Mesothelial cell of epicardium (in vitro differentiated cells): ENCODE data around the gene MUC6. TPM values are rescaled to one million over a fixed set of nuclear protein-coding genes. Genes with fewer than 3 reads are reported as not detected.

Source experiments
- DNase-seq, 2 experiments: peaks; one replicate each; pipeline ENCODE4 v3.0.0; 2021; ENCODE audit warnings: low spot score in 2 of 2; ENCODE audit not compliant: unreplicated experiment in 2 of 2
- H3K27ac Mint-ChIP-seq: 2 replicates; pipeline ENCODE4 v1.8.0; 2021; ENCODE audit warnings: mixed read lengths
- H3K27me3 Mint-ChIP-seq: 2 replicates; pipeline ENCODE4 v1.8.0; 2021; ENCODE audit warnings: low read depth, mixed read lengths
- H3K36me3 Mint-ChIP-seq: 2 replicates; pipeline ENCODE4 v1.8.0; 2021; ENCODE audit warnings: mixed read lengths
- H3K4me1 Mint-ChIP-seq: 2 replicates; pipeline ENCODE4 v1.8.0; 2021; ENCODE audit warnings: mixed read lengths
- H3K4me3 Mint-ChIP-seq: 2 replicates; pipeline ENCODE4 v1.8.0; 2021; ENCODE audit warnings: mild to moderate bottlenecking, moderate library complexity, mixed read lengths
- H3K9me3 Mint-ChIP-seq: 2 replicates; pipeline ENCODE4 v1.8.0; 2021; ENCODE audit warnings: mixed read lengths
- total RNA-seq: library from RNA; stranded (reverse); gene quantifications from 3 replicates; pipeline ENCODE4 v1.2.1, GENCODE V29; 2021
- TF ChIP-seq, protein P1 (sequence below): fragments of 200-600 bp; sonication (generic); IDR thresholded peaks from one replicate; pipeline ENCODE4 v1.5.0; 2021; ENCODE audit warnings: antibody characterized with exemption; ENCODE audit not compliant: unreplicated experiment

Gene MUC6
- total RNA-seq, 1 donor from 2014 or later = not detected

DNA sequence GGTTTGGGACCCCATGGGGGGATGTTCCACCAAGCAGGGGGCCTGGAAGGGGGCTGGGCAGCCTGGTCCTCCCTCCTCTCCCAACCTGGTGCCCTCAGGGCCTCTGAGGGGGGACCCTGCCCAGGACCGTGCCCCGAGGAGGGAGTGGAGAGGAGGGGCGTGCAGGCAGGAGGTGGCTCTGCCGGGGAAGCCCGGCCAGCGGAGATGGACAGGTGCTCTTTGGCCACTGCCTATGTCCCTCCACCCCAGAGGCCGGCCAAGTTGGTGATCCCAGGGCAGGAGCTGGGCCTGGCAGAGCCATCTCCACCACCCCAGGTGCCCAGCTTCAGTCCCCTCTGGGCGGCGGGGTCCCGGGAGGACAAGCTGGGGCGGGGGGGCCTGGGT, 40.5 kb upstream of the MUC6 start:
- H3K9me3 Mint-ChIP-seq = no peaks in the 10 kb centered on the region
- H3K4me3 Mint-ChIP-seq = no peak overlapping the region
- H3K4me1 Mint-ChIP-seq = peaks cover 15% of the 10 kb centered on the region
- H3K36me3 Mint-ChIP-seq = no peaks in the 10 kb centered on the region
- no peak overlapping the region for H3K27ac Mint-ChIP-seq
- DNase-seq = peak in 1 of 2 experiments; percentile 17
- H3K27me3 Mint-ChIP-seq = no peaks in the 10 kb centered on the region
- TF ChIP-seq, protein P1, sequence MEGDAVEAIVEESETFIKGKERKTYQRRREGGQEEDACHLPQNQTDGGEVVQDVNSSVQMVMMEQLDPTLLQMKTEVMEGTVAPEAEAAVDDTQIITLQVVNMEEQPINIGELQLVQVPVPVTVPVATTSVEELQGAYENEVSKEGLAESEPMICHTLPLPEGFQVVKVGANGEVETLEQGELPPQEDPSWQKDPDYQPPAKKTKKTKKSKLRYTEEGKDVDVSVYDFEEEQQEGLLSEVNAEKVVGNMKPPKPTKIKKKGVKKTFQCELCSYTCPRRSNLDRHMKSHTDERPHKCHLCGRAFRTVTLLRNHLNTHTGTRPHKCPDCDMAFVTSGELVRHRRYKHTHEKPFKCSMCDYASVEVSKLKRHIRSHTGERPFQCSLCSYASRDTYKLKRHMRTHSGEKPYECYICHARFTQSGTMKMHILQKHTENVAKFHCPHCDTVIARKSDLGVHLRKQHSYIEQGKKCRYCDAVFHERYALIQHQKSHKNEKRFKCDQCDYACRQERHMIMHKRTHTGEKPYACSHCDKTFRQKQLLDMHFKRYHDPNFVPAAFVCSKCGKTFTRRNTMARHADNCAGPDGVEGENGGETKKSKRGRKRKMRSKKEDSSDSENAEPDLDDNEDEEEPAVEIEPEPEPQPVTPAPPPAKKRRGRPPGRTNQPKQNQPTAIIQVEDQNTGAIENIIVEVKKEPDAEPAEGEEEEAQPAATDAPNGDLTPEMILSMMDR = no peak

DNA sequence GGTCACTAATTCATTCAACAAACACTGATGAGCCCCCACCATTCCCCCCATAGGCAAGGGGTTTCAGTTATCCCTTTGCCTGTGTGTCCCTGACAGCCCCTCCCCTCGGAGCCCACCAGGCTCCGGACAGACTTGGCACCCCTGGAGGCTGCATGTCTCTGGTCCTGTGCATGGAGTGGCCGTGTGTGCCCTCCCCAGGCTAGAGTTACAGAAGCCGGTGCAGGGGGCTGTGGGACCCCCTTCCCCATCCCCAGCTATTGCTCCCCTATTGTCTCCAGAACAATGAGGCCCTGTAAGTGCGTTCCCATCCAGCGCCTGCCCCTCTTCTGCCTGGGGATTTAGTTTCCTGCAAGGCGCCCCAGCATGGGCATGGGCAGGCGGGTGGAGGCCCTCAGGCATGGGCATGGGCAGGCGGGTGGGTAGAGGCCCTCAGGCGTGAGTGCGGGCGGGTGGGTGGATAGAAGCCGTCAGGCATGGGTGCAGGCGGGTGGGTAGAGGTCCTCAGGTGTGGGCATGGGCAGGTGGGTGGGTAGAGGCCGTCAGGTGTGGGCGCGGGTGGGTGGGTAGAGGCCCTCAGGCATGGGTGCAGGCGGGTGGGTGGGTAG, 39.6 kb upstream of the MUC6 start:
- no peaks in the 10 kb centered on the region for H3K9me3 Mint-ChIP-seq
- no peak overlapping the region for H3K27ac Mint-ChIP-seq
- no peaks in the 10 kb centered on the region for H3K27me3 Mint-ChIP-seq
- peaks cover 16% of the 10 kb centered on the region for H3K4me1 Mint-ChIP-seq
- TF ChIP-seq, protein P1 = no peak
- no peaks in the 10 kb centered on the region for H3K36me3 Mint-ChIP-seq
- H3K4me3 Mint-ChIP-seq = no peak overlapping the region
- no peak for DNase-seq

DNA sequence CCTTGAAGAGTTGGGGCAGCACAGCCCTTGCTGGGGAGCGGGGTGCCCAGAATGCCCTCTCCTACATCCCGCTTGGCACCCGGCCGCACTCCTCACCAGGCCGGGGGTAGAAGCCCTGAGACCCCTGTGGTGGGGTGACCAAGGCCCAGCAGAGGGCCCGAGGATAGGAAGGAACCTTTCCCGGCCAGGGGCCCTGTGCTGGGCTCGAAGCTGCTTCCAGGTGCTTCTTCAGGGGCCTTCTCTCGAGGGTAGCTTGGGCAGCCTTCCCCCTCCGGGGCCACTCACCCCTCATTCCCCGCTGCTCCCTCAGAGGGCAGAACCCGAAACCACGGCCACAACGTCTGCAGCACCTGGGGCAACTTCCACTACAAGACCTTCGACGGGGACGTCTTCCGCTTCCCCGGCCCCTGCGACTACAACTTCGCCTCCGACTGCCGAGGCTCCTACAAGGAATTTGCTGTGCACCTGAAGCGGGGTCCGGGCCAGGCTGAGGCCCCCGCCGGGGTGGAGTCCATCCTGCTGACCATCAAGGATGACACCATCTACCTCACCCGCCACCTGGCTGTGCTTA, 38.9 kb upstream of the MUC6 start:
- H3K27me3 Mint-ChIP-seq = no peaks in the 10 kb centered on the region
- H3K27ac Mint-ChIP-seq = no peak overlapping the region
- TF ChIP-seq, protein P1 = no peak

DNA sequence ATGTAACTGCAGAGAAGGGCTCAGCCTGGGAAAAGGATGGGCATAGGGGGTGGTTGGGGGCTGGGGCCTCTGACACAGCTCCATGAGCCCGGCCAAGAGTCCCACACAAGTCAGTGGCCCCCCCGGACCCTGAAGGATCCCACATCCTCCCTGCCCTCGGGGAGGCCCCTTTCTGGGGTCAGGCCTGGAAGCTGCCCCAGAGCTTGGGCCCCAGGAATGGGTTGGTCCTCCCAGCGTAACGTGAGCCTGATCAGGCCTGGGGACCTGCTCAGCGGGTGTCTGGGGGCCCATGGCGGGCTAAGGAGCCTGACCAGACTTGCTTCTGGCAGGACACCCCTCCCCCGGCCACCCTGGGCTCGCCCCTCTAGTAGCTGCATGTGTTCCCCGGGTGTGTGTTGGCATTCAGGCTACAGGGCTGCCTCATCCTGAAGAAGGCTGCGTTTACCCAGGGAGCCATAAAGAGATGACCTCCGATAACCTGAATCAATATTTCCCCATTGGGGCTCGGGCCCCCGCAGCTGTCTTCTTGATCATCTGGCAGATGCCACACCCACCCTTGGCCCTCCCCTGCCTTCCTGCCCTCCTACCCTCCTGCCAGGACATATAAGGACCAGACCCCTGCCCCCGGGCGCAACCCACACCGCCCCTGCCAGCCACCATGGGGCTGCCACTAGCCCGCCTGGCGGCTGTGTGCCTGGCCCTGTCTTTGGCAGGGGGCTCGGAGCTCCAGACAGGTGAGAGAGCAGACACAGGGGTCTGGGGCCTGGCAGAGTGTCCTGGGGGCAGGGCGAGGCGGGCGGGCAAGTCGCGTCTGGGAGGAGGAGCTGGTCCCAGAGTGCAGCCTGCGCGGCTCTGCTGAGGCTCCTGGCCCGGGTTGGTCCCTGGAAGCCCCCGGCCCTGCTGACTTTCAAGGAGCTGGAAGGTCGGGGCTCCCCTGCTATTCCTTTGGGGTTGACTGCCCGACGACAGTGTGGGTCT, 38.0 kb upstream of the MUC6 start, which contains the start of gene MUC2:
MUC2 (plus strand) TSS at position 631 of the 978 bp plus-strand sequence.
- TF ChIP-seq, protein P1 = no peak
- DNase-seq = peak in 1 of 2 experiments; percentile 15
- H3K4me1 Mint-ChIP-seq = peaks cover 16% of the 10 kb centered on the region
- H3K4me3 Mint-ChIP-seq = no peak within 1 kb of the TSS
- H3K27me3 Mint-ChIP-seq = peaks cover 3% of the 10 kb centered on the region
- H3K27ac Mint-ChIP-seq = no peak within 1 kb of the TSS
- no peaks in the 10 kb centered on the region for H3K36me3 Mint-ChIP-seq
- H3K9me3 Mint-ChIP-seq = no peaks in the 10 kb centered on the region

More for the DNA sequence above, 38.9 kb upstream of the MUC6 start:
- H3K4me1 Mint-ChIP-seq = peaks cover 16% of the 10 kb centered on the region
- no peaks in the 10 kb centered on the region for H3K36me3 Mint-ChIP-seq
- no peak overlapping the region for H3K4me3 Mint-ChIP-seq
- H3K9me3 Mint-ChIP-seq = no peaks in the 10 kb centered on the region
- DNase-seq = peak in 1 of 2 experiments; percentile 16

DNA sequence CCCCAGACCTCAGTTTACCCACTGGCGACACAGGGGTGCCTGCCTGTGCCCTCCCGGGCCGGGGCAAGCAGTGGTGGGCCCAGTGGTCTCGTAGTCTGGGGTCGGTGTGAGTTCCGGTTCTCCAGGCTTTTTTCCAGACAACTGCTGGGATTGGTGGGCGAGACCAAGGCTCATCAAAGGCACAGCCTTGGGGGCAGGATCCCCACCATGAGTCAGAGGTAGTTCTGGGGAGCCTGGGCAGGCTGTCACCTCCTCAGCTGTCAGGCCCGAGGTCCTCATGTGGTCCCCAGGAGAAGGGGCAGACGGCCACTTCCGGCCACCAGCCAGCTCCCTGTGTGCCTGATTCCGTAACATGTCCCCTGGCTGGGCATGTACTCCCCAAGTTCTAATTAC, 37.3 kb upstream of the MUC6 start:
- H3K27ac Mint-ChIP-seq = no peak overlapping the region
- TF ChIP-seq, protein P1 = no peak

More for the DNA sequence above, 37.3 kb upstream of the MUC6 start:
- Mint-ChIP-seq H3K9me3 (no peaks in the 10 kb centered on the region), H3K4me1 (peaks cover 16% of the 10 kb centered on the region), H3K36me3 (no peaks in the 10 kb centered on the region), H3K4me3 (no peak overlapping the region), H3K27me3 (peaks cover 3% of the 10 kb centered on the region)
- DNase-seq = no peak
